Measurements from ENCODE around the gene TMC7. TPM values are rescaled to one million over a fixed set of nuclear protein-coding genes. Genes with fewer than 3 reads are reported as not detected.

TMC7 gene
- total and polyA plus RNA-seq, 2 of the 13 experiments (the other 11 are each of a cell fraction or from before 2014, with no cell fraction given) = 1.2 to 5.1 TPM

DNA sequence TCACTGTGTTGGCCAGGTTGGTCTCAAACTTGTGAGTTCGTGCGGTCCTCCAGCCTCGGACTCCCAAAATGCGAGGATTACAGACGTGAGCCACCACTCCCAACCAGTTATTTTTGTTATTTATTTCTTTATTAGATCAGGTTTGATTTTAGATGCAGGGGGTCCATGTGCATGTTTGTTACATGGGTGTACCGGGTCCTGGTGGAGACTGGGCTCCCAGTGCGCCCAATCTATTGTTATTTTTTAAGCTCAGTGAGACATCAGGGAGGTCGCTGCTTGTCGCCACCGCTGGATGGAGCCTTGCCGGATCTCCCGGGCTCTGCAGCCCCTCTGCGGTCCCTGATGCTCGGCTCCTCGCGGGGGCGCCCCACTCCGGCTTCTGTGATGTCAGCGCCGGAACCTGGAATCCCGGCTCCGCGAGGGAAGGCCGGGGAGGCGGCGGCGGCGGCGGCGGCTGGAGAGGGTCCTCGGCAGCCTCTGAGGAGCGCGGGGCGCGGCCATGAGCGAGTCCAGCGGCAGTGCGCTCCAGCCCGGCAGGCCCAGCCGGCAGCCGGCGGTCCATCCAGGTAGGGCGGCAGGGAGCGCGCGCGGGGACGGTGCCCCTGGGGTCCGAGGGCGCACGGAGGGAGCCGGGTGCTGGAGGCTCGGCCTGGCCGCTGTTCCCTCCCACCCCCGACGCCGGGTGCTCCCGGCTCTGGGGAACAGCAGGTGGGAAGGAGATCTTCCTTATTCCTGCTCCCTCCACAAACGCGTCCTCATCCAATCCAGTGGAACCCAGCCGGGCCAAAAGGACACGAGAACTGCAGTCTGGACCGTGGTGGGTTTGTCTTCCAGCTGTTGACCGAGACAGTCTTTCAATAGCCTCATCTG lies at the start of gene TMC7 (continued):
- TF ChIP-seq, protein P1, sequence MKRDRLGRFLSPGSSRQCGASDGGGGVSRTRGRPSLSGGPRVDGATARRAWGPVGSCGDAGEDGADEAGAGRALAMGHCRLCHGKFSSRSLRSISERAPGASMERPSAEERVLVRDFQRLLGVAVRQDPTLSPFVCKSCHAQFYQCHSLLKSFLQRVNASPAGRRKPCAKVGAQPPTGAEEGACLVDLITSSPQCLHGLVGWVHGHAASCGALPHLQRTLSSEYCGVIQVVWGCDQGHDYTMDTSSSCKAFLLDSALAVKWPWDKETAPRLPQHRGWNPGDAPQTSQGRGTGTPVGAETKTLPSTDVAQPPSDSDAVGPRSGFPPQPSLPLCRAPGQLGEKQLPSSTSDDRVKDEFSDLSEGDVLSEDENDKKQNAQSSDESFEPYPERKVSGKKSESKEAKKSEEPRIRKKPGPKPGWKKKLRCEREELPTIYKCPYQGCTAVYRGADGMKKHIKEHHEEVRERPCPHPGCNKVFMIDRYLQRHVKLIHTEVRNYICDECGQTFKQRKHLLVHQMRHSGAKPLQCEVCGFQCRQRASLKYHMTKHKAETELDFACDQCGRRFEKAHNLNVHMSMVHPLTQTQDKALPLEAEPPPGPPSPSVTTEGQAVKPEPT (CRISPR knock-in tag; IDR thresholded peaks at IDR 0.05; ENCODE audit: low read depth) = peak; percentile 96
- TF ChIP-seq, protein P2, sequence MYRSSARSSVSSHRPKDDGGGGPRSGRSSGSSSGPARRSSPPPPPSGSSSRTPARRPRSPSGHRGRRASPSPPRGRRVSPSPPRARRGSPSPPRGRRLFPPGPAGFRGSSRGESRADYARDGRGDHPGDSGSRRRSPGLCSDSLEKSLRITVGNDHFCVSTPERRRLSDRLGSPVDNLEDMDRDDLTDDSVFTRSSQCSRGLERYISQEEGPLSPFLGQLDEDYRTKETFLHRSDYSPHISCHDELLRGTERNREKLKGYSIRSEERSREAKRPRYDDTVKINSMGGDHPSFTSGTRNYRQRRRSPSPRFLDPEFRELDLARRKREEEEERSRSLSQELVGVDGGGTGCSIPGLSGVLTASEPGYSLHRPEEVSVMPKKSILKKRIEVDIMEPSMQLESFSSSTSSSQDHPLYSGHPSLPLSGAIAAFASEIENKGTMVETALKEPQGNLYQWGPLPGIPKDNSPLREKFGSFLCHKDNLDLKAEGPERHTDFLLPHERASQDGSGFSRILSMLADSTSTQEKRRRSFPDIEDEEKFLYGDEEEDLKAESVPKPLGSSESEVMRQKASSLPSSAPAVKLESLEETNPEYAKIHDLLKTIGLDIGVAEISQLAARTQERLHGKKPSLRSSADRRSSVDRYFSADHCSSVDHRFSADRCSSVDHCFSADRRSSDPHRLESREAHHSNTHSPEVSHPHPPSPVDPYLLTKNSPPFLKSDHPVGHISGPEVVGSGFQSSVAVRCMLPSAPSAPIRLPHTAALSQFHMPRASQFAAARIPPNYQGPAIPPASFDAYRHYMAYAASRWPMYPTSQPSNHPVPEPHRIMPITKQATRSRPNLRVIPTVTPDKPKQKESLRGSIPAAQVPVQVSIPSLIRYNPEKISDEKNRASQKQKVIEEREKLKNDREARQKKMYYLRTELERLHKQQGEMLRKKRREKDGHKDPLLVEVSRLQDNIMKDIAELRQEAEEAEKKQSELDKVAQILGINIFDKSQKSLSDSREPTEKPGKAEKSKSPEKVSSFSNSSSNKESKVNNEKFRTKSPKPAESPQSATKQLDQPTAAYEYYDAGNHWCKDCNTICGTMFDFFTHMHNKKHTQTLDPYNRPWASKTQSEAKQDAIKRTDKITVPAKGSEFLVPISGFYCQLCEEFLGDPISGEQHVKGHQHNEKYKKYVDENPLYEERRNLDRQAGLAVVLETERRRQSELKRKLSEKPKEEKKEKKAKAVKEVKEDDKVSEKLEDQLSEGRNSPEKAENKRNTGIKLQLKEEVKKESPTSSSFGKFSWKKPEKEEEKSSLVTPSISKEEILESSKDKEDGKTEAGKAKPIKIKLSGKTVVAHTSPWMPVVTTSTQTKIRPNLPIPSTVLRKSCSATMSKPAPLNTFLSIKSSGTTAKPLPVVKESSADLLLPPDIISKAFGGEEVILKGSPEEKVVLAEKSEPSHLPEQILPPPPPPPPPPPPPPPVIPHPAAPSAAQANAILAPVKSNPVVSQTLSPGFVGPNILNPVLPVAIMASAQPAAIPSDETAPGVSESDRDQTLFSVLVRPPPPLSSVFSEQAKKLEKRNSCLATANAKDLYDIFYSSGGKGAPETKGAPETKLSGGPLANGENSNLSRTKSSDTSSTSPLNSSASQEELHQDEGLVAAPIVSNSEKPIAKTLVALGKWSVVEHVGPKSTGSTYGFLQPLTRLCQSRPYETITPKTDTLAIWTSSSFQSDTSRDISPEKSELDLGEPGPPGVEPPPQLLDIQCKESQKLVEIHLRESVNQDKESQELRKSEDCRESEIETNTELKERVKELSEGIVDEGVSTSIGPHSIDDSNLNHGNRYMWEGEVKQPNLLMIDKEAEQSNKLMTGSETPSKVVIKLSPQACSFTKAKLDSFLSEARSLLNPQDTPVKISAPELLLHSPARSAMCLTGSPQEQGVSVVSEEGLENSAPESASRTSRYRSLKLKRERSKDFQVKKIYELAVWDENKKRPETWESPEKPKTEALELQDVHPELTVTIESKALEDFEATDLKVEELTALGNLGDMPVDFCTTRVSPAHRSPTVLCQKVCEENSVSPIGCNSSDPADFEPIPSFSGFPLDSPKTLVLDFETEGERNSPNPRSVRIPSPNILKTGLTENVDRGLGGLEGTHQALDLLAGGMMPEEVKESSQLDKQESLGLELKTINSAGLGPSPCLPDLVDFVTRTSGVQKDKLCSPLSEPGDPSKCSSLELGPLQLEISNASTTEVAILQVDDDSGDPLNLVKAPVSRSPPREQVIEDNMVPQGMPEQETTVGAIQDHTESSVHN (CRISPR knock-in tag; IDR thresholded peaks at IDR 0.05) = 0 out of 2 replicates have a peak, but pooled peaks have one; percentile 69
